Measurements from ENCODE around the gene RBM47.

DNA sequence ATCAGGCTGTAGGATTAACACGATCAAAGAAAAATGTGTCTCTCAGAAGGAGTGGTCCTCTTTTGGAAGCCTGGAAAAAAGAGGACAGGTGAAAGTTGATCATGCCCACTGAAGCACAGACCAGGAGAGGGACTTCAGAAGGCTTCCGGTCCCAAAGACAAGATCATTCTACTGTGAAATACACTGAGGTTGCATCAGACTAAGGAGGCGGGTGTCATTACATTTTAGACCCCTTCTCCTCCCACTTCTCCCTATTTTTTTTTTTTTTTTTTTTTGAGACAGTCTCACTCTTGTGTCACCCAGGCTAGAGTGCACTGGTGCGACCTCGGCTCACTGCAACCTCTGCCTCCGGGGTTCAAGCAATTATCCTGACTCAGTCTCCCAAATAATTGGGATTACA, 67.5 kb downstream of the RBM47 start:
- TF ChIP-seq, protein P1, sequence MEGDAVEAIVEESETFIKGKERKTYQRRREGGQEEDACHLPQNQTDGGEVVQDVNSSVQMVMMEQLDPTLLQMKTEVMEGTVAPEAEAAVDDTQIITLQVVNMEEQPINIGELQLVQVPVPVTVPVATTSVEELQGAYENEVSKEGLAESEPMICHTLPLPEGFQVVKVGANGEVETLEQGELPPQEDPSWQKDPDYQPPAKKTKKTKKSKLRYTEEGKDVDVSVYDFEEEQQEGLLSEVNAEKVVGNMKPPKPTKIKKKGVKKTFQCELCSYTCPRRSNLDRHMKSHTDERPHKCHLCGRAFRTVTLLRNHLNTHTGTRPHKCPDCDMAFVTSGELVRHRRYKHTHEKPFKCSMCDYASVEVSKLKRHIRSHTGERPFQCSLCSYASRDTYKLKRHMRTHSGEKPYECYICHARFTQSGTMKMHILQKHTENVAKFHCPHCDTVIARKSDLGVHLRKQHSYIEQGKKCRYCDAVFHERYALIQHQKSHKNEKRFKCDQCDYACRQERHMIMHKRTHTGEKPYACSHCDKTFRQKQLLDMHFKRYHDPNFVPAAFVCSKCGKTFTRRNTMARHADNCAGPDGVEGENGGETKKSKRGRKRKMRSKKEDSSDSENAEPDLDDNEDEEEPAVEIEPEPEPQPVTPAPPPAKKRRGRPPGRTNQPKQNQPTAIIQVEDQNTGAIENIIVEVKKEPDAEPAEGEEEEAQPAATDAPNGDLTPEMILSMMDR (IDR thresholded peaks at IDR 0.05 in 2 of 3, conservative IDR thresholded peaks at IDR 0.05 in 1 of 3; ENCODE audit: control insufficient read depth in 2 of 3, extremely low read depth in 1 of 3, insufficient read depth in 1 of 3, low read depth in 3 of 3, low read length in 3 of 3) = no peak
- TF ChIP-seq YBX1 (IDR thresholded peaks at IDR 0.05) (no peak), ZNF217 (IDR thresholded peaks at IDR 0.05) (no peak), SMC3 (IDR thresholded peaks at IDR 0.05; ENCODE audit: borderline replicate concordance, low read length) (no peak), POLR2AphosphoS5 (IDR thresholded peaks at IDR 0.05; ENCODE audit: low read length) (no peak), POLR2A (IDR thresholded peaks at IDR 0.05; ENCODE audit: low read depth, low read length) (no peak)
- TF ChIP-seq, protein P2, sequence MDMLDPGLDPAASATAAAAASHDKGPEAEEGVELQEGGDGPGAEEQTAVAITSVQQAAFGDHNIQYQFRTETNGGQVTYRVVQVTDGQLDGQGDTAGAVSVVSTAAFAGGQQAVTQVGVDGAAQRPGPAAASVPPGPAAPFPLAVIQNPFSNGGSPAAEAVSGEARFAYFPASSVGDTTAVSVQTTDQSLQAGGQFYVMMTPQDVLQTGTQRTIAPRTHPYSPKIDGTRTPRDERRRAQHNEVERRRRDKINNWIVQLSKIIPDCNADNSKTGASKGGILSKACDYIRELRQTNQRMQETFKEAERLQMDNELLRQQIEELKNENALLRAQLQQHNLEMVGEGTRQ (IDR thresholded peaks at IDR 0.05; ENCODE audit: borderline replicate concordance, low read depth, low read length) = no peak

Data from GM12878 (cell line).